GM19438 (cell line): ENCODE results near the gene ATPAF1.

Experiments used
- ATAC-seq: cut with Tn5 transposase; IDR thresholded peaks from one replicate; pipeline ENCODE4 v1.9.1; 2021; ENCODE audit warnings: low read depth; ENCODE audit not compliant: unreplicated experiment

ATPAF1 gene

DNA sequence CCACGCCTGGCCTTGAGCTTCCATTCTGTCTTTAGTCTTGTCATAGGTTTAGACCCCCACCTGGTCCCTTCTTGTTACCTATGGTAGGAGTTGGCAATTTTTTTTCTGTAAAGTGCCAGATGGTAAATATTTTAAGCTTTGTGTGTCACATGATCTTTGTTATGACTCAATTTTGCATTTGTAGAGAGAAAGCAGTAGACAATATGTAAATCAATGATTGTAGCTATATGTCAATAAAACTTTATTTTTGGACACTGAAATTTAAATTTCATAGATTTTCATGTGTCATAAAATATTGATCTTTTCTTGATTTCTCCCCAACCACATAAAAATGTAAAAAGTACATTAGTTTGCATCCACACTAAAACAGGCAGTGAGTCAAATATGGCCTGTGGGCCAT lies 72.1 kb downstream of the ATPAF1 start:
- ATAC-seq: no peak

DNA sequence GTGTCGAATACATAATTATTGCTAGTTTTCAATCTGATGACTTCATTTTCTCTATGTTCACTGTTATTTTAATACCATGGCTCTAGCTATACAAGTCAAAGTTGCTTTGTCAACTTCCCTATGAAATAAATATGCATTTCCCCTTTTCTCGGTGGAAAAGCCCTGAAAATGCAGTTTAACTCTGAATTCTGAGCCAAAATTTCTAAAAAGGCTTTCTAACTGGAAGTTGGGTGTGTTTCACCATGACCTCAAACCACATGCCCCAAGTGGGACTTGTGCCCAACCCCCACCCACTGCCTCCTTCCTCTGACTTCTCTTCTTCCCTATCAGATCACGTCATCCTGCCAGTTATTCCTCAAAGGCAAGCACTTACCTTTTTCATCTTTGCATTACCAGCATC lies 73.0 kb downstream of the ATPAF1 start:
- ATAC-seq: no peak

DNA sequence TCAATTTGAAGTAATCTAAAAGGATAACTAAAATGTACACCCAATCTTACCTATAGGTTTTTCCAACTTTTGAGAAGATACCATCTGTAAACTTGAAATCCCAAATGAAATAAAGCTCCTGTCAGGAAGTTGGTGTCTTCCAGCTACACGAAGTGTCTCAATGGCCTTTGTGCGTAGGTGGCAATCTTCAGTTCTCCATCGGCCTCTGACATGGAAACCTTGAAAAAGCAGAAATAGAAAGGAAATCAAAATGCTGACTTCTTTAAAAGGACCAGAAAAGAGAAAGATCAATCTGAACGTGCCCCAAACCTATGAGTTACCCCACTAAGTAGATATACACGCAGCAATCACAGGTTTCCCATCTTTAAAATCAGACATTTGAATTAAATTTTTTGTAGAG lies 74.1 kb downstream of the ATPAF1 start:
- ATAC-seq: no peak

DNA sequence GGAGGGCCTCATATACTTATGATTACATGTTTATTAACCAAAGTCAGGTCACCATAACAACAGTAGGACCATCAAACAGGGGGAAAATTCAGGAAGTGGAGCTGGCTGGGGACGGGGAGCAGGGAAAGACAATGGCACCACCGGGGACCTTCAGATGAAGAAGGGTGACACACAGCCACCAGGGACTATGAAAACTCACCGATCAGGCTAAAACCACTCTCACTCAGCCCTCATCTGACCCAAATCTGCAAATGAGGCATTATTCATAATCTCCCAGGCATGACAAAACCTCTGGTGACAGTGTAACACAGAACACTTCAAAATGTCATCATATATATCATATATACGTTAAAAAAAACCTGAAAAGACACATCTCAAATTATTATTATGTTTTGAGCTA lies 75.3 kb downstream of the ATPAF1 start:
- no peak for ATAC-seq

DNA sequence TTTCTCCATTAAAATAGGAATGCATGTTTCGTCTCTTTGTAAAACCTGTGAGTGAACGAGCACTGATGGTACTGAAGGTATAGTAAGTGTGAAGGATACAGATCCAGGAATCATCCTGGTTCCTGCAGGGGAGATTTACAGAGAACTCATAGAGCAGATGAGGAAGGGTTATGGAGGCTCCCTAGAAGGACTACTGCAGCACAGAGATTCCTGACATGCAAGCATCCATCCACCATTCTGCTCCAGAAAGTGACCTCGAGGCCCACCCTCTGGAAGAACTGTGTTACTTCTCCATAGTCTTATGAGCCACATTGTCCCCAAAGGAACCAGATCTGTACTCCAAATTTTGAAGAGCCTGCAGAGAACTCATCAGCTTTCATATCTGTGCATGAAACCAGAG lies 78.6 kb downstream of the ATPAF1 start:
- ATAC-seq: no peak

DNA sequence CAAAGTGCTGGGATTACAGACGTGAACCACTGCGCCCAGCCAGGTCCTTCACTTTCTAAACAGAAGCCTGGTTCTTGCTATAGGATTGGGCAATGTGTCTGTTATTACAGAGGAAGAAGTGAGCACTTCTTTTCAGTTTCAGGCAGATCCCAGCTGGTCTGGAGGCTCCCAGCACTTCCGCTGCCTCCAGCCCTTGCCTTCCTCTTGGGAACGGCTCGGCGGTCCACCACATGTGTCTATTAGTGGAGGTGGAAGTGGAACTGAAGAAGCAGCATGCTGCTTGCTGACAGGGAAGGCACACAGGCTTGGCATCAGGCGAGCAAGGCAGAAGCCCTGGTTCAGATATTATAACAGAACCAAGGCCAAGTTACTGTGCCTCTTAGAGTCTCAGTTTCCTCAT lies 81.1 kb downstream of the ATPAF1 start:
- no peak for ATAC-seq

DNA sequence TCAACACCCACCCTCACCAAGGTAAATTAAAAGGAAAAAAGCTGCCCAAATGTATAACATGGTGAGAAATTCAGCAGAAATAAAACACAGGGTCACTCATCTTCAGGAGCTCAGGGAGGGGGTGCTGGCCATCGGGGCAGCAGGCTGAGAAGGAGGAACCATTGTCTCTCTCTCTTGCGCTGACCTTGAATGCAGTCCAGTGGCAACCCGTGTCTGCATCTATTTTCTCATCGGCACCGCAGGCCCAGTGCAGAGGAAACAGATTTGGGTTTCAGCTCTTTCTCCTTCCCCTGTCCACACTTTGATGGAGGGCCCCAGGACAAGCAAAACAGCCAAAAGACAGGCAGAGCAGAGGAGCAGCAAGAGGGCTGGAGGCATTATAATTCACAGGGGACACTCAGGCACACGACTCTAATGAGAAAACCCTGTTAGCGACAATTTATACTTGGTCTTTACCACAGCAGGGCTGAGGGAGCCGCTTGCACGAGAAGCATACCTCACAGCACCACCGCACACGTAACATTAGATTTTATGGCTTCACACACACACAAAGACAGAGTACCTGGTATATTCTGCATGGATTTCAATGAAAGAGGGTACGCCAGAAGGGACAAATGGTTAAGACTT lies 82.7 kb downstream of the ATPAF1 start:
- ATAC-seq: no peak

DNA sequence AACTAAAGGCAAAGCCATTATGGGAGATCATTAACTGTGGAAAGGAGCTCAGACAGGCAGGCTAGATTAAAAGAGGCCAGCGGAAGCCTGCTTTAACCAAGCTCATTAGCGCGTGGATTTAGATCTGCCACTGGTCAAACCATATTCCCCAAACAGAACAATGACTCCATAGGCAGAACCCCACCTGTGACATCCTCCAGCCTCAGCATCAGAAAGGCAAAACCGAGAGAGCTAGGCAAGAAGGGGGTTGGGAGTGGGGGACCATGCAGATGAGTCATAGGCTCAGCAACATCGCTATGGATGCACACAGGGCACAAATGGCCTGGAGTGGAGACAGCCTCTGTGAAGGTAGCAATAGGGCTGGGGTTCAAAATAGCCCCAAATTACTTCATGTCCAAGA lies 84.7 kb downstream of the ATPAF1 start:
- ATAC-seq: no peak

DNA sequence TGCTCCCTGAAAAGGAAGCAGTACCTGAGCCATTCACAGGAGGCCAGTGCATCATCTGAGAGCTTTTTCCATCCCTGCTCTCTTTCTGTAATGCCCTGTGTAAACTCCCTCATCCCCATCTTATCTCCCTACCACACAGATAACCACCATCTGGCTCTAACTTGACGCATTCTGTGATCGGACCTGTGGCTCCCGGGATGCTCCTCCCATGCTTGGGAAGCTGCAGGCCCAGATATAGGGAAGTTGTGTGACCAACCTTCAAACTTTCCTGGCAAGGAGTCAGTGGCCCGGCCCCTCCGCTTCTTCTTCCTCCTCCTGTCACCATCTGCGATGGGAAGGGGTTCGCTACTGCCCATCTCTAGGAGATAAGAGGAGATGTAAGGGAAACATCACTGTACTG lies 85.2 kb downstream of the ATPAF1 start:
- ATAC-seq: no peak
